CD4-positive, alpha-beta T cell treated with Interleukin-21 for 1 hour (primary cell): ENCODE measurements around the gene EDEM3.
"Not testable (repeated sequence)": the region's sequence is repeated elsewhere in the genome, so short reads cannot be mapped to it uniquely, and the experiment has no call there.

Source experiments
- DNase-seq: peaks from one replicate; pipeline ENCODE4 v3.0.0-alpha.2; 2020

The EDEM3 gene

DNA sequence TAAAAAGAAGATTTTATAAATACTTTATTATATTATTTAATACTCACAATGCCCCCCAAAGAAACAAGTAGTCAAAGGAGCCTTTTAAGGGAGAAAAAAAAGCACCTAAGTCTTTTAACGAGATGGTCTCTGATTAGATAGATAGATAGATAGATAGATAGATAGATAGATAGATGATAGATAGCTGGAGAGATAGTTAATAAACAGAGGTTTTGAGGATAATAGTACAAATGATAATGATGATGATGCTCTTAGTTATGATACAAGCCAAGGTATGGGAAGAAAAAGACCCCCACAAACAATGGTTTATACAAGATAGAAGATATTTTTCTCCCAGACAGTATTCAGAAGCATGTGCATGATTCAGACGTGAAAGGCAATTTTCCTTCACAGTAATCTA, 14.6 kb upstream of the EDEM3 start:
- no peak for DNase-seq

- DNase-seq: no peak
Observed at GRCh38 chr1:184768467-184768866, 13.8 kb upstream of the EDEM3 start.

DNA sequence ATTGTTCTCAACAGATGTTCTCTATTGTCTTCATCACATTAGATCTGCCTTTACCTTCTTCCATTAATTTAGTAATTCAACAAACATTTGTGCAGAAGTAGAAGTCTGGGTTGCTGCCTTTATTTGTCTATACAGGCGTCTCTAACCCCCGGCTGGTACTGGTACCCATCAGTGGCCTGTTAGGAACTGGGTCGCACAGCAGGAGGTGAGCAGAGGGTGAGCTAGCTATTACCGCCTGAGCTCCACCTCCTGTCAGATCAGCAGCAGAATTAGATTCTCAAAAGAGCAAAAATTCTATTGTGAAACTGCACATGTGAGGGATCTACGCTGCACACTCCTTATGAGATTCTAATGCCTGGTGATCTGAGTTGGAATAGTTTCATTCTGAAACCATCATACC, 12.9 kb upstream of the EDEM3 start:
- DNase-seq: no peak

- no peak for DNase-seq
Observed at GRCh38 chr1:184764483-184764882, 9.8 kb upstream of the EDEM3 start.

GRCh38 chr1:184763520-184763919, 8.9 kb upstream of the EDEM3 start:
- not testable (repeated sequence) for DNase-seq

- DNase-seq: no peak
Observed at GRCh38 chr1:184761969-184762485, 7.4 kb upstream of the EDEM3 start.

DNA sequence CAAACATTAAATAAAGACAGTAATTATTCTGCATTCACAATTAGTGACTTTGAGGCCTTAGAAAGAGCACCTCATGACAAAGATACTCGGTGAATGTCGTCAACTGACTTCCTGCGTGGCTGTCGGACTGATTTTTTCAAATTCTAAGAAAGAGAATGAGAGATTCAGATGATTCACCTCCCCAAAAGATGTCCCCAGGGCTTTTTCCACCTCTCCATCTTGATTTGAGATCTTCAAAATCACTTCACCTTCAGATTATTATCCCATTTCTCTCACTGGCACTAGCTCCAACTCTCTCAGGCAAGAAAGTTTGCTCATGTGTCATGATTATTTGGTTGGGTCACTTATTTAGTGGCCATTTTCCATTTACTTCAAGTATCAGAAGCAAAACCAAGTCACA, 5.0 kb upstream of the EDEM3 start:
- DNase-seq: no peak

DNA sequence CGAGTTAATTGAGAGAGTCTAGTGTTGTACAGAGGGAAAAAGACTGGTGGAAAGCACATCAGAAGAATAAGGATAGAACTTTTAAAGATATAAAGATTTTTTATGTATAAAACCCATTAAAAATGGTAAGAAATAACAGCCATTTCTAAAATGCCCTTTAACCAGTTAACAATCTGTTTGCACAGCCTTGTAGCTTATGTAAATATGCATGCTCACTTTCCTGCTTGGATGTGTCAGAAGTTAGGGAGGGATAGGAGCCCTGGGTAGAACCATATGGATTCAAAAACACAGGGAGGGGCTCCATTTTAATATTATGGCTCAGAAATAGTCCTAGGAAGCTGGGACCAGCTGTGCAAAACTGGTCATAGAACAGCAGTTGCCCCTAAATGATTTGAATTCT, 4.5 kb upstream of the EDEM3 start:
- no peak for DNase-seq

- DNase-seq: no peak
Observed at GRCh38 chr1:184757891-184758290, 3.2 kb upstream of the EDEM3 start.

DNA sequence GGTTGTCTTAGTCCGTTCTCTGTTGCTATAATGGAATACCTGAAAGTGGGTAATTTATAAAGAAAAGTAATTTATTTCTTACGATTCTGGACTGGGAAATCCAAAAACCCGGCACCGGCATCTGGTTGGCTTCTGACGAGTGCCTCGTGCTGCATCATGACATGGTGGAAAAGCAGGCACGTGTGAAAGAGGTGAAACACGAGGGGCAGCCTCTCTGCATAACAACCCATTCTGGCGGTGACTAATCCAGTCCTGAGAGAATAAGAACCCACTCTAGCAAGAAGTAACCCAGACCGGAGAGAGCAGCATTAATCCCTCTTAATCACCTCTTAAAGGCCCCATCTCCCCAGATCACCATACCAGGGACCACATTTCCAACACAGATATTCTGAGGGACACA, 2.7 kb upstream of the EDEM3 start:
- no peak for DNase-seq

GRCh38 chr1:184755226-184756065, 788 bp upstream of the EDEM3 start:
- DNase-seq: no peak

DNA sequence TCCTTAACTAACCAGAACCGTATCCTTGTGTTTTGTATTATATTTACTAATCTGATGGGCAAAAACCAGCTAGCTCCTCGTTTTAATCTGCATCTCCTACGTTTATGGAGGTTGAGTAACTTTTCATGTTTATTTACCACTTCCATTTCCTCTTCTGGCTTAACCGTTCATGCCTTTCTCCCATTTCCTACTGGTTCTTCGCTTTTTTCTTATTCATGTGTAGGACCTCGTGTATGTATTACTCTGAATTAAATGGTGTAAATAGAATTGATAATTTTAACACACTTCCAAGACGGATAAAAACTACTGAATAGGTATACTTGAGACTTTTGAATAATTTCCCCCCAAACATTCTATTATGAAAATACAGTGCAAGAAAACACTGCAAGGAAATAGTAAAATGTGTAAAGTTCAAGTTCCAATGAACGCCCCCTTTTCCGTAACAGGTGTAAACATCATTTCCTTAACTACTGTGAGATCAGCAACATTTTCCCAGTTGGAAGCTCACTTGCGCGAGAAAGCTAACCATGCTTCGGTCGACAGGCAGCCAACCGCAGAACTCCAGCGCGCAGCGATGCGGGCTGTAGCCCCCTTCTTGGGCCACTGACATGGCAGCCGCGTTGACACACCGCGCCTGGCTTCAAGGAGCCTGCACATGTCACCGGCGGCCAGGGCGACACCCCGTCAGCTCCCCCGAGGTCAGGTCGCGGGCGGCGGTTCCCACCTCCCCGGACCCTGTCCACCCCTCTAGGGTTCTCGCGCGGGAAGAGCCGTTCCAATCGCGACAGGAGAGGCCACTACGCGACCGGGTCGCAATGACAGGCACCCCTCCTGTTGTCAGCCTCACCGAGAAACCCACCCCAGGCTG, 816 bp downstream of the EDEM3 start:
- DNase-seq: peak; percentile 45

GRCh38 chr1:184753117-184753516, 1.5 kb downstream of the EDEM3 start:
- no peak for DNase-seq

DNA sequence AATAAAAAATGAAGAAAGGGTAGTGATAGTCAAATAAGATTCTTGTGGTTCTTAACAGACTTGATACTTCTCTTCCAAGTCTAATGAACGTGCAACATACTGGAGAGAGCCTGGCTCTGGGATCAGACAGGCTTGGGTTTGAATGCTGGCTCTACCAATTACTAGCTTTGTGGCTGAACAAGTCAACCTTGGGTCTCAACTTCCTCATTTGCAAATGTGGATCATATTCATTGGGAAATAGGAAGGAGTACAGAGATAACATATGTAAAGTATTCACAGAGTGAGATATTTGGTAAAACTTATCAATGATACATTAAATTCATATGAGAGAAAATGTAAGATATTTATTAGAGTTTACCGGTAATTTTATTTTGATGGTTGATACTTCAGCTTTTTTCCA, 2.0 kb downstream of the EDEM3 start:
- DNase-seq: no peak

GRCh38 chr1:184748740-184749139, 5.9 kb downstream of the EDEM3 start:
- no peak for DNase-seq

DNA sequence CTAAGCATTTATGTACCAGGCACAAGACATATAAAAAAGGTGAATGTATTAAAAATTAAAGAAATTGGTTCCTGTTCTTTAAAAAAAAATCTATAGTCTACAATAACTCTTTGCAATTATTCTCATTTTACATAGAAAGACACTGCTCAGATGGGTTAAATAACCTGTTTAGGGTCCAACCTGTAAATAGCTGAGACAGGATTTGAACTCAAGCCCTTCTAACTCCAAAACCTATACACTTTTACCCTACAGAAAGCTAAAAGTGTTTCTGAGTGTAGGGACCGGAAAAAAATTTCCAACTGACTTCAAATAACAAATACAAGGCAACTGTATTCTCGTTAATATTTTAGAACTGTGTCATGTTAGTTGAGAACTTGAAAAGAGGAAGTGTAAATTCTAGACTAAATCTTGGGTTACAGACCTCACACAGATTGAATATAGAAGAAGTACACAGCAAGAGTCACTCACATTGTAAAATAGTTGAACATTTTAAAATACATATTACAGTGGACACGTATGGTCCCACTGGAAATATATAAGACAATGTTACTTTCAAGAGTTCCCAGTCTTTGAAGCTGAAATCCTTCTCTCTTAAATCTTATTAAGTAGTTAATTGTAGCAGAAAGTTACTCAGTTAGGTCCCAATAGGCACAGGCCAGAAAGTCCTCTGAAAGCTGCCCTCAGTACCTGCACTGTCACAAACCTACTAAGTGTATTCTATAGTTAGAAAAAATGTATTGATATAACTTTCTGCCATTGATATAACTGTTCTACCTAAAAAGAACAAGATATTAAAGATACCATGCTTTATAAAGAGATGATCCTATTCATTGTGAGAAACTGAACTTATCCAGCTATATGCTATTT, 7.3 kb downstream of the EDEM3 start:
- DNase-seq: no peak

DNA sequence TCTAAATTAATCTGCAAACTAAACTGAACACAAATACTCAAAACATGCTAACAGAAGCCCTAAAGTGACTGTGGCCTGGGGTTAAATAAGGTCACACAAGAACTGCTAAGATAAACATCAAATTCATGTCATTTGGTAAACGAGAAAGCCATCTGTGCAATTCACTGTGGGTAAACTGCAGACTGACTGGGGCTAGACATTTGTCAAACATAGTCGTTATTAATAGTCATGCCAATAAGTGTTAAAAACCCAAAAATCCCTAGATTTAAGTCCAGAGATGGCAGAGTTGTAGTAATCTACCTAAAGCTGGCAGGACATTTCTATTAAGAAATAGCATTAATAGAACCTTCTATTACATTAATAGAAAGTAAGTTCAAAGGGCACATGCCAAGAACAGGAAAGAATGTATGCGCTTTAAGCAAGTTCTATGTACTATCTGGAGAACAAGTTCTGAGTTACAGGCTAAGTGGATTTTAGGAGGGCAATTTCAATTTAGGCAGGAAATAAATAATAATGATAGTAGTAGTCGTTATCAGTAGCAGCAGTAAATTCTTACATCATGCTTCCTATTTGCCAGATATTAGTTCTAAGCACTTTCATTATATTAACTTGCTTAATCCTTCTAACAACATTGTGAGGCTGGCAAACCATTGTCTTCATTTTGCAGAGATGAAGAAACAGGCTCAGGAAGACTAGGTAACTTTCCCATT, 8.6 kb downstream of the EDEM3 start:
- DNase-seq: peak; percentile 55

DNA sequence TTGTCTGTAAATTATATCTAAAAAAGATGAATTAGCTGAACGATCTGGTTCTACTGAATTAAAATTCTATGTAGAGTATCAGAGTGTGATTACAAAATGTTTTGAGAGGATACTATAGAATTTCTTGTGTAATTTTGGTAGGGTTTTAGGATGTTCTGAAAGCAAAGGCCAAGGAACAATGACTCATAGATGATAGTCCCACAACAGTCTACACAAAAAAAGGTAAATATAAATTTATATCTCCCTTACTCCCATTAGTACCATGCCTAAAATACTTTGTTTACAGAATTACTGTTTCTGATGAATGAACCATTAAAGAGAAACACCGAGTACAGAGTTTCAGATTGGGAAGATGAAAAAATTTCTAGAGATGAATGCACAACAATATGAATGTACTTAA, 9.5 kb downstream of the EDEM3 start:
- DNase-seq: no peak

- peak; percentile 75 for DNase-seq
Observed at GRCh38 chr1:184743062-184743756, 11.4 kb downstream of the EDEM3 start.

GRCh38 chr1:184740344-184740743, 14.3 kb downstream of the EDEM3 start:
- no peak for DNase-seq

- DNase-seq: no peak
Observed at GRCh38 chr1:184739796-184740195, 14.9 kb downstream of the EDEM3 start.

- DNase-seq: no peak
Observed at GRCh38 chr1:184739070-184739469, 15.6 kb downstream of the EDEM3 start.
